ENCODE results near the gene EIF2B1. TPM values are rescaled to one million over a fixed set of nuclear protein-coding genes. Genes with fewer than 3 reads are reported as not detected.

The EIF2B1 gene
- total and polyA plus RNA-seq, 9 of the 15 experiments (the other 6 are each of a cell fraction or from before 2014, with no cell fraction given) = 35.7 to 195 (median 67.8) TPM

DNA sequence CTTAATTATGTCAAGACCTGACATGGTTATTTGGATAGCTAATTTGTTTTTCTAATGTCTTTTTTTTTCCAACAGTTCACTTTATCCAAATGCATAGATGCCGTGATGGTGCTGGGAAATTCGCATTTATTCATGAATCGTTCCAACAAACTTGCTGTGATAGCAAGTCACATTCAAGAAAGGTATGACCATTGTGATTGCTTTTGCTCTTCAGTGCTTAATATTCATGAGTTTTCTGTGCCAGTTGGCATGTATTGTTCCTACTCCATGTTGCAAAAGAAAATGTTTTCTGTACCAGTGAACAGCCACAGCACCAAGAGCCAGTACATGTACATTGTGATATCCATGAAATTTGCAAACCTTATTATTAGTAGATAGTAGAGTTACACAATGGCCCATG lies 11.9 kb upstream of the EIF2B1 start:
- H3K27me3 ChIP-seq (ENCODE audit: control insufficient read depth in 2 of 2, insufficient read depth in 2 of 2, low read length in 2 of 2) = no peaks in the 10 kb centered on the region
- 92% methylated on average over 3 of the region's 3 CpGs for WGBS (ENCODE audit: insufficient coverage, low coverage, missing lambda C conversion rate)
- H3K9me3 ChIP-seq (replicated peaks; ENCODE audit: control insufficient read depth, insufficient read depth, low read depth, low read length) = no peaks in the 10 kb centered on the region
- in situ Hi-C loops (cut with MboI) (no loop called here), intact Hi-C loops (cut with micrococcal nuclease) (no loop called here)
- TF ChIP-seq, protein P1, sequence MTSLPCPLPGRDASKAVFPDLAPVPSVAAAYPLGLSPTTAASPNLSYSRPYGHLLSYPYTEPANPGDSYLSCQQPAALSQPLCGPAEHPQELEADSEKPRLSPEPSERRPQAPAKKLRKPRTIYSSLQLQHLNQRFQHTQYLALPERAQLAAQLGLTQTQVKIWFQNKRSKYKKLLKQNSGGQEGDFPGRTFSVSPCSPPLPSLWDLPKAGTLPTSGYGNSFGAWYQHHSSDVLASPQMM (CRISPR knock-in tag; IDR thresholded peaks at IDR 0.05) = no peak
- TF ChIP-seq EWSR1 (IDR thresholded peaks at IDR 0.05; ENCODE audit: borderline replicate concordance, low read depth, partially characterized antibody) (no peak), ETS2 (tag; IDR thresholded peaks at IDR 0.05; ENCODE audit: borderline replicate concordance, poor library complexity, severe bottlenecking) (no peak), CREB1 (IDR thresholded peaks at IDR 0.05) (no peak), CREB1 (CRISPR knock-in tag; IDR thresholded peaks at IDR 0.05) (no peak), CC2D1A (IDR thresholded peaks at IDR 0.05) (no peak), ZZZ3 (IDR thresholded peaks at IDR 0.05) (no peak), MCM5 (IDR thresholded peaks at IDR 0.05; ENCODE audit: low read depth) (no peak), SRSF9 (IDR thresholded peaks at IDR 0.05; ENCODE audit: borderline replicate concordance, low read depth, low read length) (no peak)
- TF ChIP-seq, protein P2, sequence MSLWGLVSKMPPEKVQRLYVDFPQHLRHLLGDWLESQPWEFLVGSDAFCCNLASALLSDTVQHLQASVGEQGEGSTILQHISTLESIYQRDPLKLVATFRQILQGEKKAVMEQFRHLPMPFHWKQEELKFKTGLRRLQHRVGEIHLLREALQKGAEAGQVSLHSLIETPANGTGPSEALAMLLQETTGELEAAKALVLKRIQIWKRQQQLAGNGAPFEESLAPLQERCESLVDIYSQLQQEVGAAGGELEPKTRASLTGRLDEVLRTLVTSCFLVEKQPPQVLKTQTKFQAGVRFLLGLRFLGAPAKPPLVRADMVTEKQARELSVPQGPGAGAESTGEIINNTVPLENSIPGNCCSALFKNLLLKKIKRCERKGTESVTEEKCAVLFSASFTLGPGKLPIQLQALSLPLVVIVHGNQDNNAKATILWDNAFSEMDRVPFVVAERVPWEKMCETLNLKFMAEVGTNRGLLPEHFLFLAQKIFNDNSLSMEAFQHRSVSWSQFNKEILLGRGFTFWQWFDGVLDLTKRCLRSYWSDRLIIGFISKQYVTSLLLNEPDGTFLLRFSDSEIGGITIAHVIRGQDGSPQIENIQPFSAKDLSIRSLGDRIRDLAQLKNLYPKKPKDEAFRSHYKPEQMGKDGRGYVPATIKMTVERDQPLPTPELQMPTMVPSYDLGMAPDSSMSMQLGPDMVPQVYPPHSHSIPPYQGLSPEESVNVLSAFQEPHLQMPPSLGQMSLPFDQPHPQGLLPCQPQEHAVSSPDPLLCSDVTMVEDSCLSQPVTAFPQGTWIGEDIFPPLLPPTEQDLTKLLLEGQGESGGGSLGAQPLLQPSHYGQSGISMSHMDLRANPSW (CRISPR knock-in tag; IDR thresholded peaks at IDR 0.05) = no peak
- TF ChIP-seq, protein P3, sequence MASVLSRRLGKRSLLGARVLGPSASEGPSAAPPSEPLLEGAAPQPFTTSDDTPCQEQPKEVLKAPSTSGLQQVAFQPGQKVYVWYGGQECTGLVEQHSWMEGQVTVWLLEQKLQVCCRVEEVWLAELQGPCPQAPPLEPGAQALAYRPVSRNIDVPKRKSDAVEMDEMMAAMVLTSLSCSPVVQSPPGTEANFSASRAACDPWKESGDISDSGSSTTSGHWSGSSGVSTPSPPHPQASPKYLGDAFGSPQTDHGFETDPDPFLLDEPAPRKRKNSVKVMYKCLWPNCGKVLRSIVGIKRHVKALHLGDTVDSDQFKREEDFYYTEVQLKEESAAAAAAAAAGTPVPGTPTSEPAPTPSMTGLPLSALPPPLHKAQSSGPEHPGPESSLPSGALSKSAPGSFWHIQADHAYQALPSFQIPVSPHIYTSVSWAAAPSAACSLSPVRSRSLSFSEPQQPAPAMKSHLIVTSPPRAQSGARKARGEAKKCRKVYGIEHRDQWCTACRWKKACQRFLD (CRISPR knock-in tag; IDR thresholded peaks at IDR 0.05) = no peak
- no TSS peak for BruUV-seq (replicated peaks)
- no peaks in the 10 kb centered on the region for H3K9me1 ChIP-seq (ENCODE audit: control insufficient read depth, insufficient read depth, low read length)
- no peak overlapping the region for H3K27ac ChIP-seq (ENCODE audit: extremely low read depth, low read depth, low read length)
- peaks cover 8% of the 10 kb centered on the region for H3K79me2 ChIP-seq (ENCODE audit: control insufficient read depth, insufficient read depth, low read length)
- CTCF ChIA-PET (ENCODE audit: low intra/inter-chr PET ratio) = no interaction called here
- POLR2A ChIA-PET = interaction anchor here (0.6 kb wide), 1 partner anchor 17 kb away, joined by 3 read pairs; no protein-coding TSS in a partner anchor
- H3K4me3 ChIP-seq = no peak overlapping the region
- H4K20me1 ChIP-seq (replicated peaks; ENCODE audit: control insufficient read depth, insufficient read depth, low read length) = no peaks in the 10 kb centered on the region
- DNase-seq (ENCODE audit: extremely low read depth in 1 of 4, low spot score in 3 of 4) (no peak), FAIRE-seq (no peak), ATAC-seq (no peak)
- no peak overlapping the region for H3K9ac ChIP-seq (ENCODE audit: insufficient read depth in 1 of 2, low read depth in 2 of 2, low read length in 2 of 2)
- no peaks in the 10 kb centered on the region for H3K4me1 ChIP-seq (replicated peaks in 1 of 2; ENCODE audit: control insufficient read depth in 2 of 2, insufficient read depth in 2 of 2, low read length in 2 of 2)
- H2AFZ ChIP-seq (ENCODE audit: low read depth, low read length) = no peak overlapping the region
- H3K36me3 ChIP-seq (ENCODE audit: control insufficient read depth, insufficient read depth, low read length) = peaks cover 94% of the 10 kb centered on the region
- no peak overlapping the region for H3K4me2 ChIP-seq (ENCODE audit: insufficient read depth, low read length)
